Stomach (tissue), 4 donors: ENCODE measurements around the gene ACTBL2.

Experiments used
- EP300 ChIP-seq: sonication (generic); formaldehyde crosslinking; IDR thresholded peaks from one replicate; pipeline ENCODE4 v1.6.1; 2017; ENCODE audit warnings: antibody characterized with exemption
- POLR2A ChIP-seq, 4 donors: fragments of 450-650 bp; IDR thresholded peaks; one replicate each; pipeline ENCODE4 v1.6.1; 2016; ENCODE audit warnings: antibody characterized with exemption in 4 of 4, control low read depth in 2 of 4, mild to moderate bottlenecking in 1 of 4, moderate library complexity in 1 of 4
- POLR2AphosphoS5 ChIP-seq, 3 donors: sonication (generic); formaldehyde crosslinking; IDR thresholded peaks; one replicate each; pipeline ENCODE4 v1.6.1; 2016; ENCODE audit warnings: antibody characterized with exemption in 3 of 3
- TF ChIP-seq, protein P1 (sequence below), 7 experiments: fragments of 450-650 bp in 4 of 7; fragments of 200-600 bp in 3 of 7; sonication (generic) in 3 of 7; IDR thresholded peaks; one replicate each; pipeline ENCODE4 v1.5.1; 2016 to 2019; ENCODE audit warnings: antibody characterized with exemption in 7 of 7, control low read depth in 2 of 7, mild to moderate bottlenecking in 1 of 7

GRCh38 chr5:57448751-57449150, 33.9 kb downstream of the ACTBL2 start:
- TF ChIP-seq, protein P1, sequence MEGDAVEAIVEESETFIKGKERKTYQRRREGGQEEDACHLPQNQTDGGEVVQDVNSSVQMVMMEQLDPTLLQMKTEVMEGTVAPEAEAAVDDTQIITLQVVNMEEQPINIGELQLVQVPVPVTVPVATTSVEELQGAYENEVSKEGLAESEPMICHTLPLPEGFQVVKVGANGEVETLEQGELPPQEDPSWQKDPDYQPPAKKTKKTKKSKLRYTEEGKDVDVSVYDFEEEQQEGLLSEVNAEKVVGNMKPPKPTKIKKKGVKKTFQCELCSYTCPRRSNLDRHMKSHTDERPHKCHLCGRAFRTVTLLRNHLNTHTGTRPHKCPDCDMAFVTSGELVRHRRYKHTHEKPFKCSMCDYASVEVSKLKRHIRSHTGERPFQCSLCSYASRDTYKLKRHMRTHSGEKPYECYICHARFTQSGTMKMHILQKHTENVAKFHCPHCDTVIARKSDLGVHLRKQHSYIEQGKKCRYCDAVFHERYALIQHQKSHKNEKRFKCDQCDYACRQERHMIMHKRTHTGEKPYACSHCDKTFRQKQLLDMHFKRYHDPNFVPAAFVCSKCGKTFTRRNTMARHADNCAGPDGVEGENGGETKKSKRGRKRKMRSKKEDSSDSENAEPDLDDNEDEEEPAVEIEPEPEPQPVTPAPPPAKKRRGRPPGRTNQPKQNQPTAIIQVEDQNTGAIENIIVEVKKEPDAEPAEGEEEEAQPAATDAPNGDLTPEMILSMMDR (IDR thresholded peaks at IDR 0.05), result no peak
- no peak for TF ChIP-seq POLR2AphosphoS5 (IDR thresholded peaks at IDR 0.05)
- no peak for TF ChIP-seq POLR2A (IDR thresholded peaks at IDR 0.05)
- TF ChIP-seq EP300, result no peak
